SK-N-SH treated with all-trans-retinoic acid at 6 μM for 48 hours (cell line): ENCODE results near the gene PRKCG.

ENCODE experiments used
- ARNTL ChIP-seq: fragments of 450-650 bp; formaldehyde crosslinking; IDR thresholded peaks from 2 replicates; pipeline ENCODE4 v1.5.0; 2020; ENCODE audit warnings: low read depth, mild to moderate bottlenecking, moderate library complexity, borderline replicate concordance
- ESRRG ChIP-seq: fragments of 250-450 bp; sonication (Bioruptor Pico); IDR thresholded peaks from 2 replicates; pipeline ENCODE4 v1.6.1; 2021; ENCODE audit warnings: mild to moderate bottlenecking
- OSR1 ChIP-seq: fragments of 250-450 bp; sonication (Bioruptor Pico); IDR thresholded peaks from 2 replicates; pipeline ENCODE4 v1.8.0; 2022; ENCODE audit warnings: moderate library complexity, mild to moderate bottlenecking, inconsistent platforms
- PPARA ChIP-seq: fragments of 250-450 bp; sonication (Bioruptor Pico); IDR thresholded peaks from 2 replicates; pipeline ENCODE4 v1.5.0; 2020; ENCODE audit warnings: mild to moderate bottlenecking, borderline replicate concordance
- ZFP3 ChIP-seq: fragments of 250-450 bp; sonication (Bioruptor Pico); IDR thresholded peaks from 2 replicates; pipeline ENCODE4 v1.5.0; 2020; ENCODE audit warnings: mild to moderate bottlenecking, moderate library complexity
- TF ChIP-seq, protein P1 (sequence below): fragments of 250-450 bp; sonication (Bioruptor Pico); IDR thresholded peaks from 2 replicates; pipeline ENCODE4 v1.8.0; 2020; ENCODE audit warnings: mild to moderate bottlenecking, moderate library complexity, borderline replicate concordance

DNA sequence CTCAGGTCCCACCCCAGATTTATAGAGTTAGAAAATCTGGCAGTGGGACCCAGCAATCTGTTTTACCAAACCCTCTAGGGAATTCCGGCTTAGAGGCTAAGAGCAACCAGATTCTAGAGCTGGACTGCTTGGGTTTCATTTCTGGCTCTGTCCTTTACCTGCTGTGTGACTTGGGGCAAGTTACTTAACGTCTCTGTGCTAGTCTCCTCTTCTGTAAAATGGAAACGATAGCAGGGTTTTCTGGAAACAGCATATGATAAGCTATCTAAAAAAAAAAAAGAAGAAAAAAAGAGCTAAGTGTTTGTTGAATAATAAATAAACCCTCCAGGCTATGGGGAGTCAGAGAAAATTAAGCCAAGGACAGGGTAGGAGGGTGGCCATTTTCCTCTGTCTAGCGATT is 15.5 kb downstream of the PRKCG start:
- TF ChIP-seq ZFP3 (CRISPR knock-in tag) (no peak), ESRRG (CRISPR knock-in tag) (no peak), OSR1 (CRISPR knock-in tag) (no peak), ARNTL (CRISPR knock-in tag) (no peak), PPARA (CRISPR knock-in tag) (no peak)
- TF ChIP-seq, protein P1, sequence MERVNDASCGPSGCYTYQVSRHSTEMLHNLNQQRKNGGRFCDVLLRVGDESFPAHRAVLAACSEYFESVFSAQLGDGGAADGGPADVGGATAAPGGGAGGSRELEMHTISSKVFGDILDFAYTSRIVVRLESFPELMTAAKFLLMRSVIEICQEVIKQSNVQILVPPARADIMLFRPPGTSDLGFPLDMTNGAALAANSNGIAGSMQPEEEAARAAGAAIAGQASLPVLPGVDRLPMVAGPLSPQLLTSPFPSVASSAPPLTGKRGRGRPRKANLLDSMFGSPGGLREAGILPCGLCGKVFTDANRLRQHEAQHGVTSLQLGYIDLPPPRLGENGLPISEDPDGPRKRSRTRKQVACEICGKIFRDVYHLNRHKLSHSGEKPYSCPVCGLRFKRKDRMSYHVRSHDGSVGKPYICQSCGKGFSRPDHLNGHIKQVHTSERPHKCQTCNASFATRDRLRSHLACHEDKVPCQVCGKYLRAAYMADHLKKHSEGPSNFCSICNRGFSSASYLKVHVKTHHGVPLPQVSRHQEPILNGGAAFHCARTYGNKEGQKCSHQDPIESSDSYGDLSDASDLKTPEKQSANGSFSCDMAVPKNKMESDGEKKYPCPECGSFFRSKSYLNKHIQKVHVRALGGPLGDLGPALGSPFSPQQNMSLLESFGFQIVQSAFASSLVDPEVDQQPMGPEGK (CRISPR knock-in tag), result no peak
